ENCODE data around the gene RPL21.
"Not testable (repeated sequence)": the region's sequence is repeated elsewhere in the genome, so short reads cannot be mapped to it uniquely, and the experiment has no call there.

The RPL21 gene

GRCh38 chr13:27211271-27211670 is 40.1 kb upstream of the RPL21 start:
- no peak overlapping the region for H3K4me3 ChIP-seq (ENCODE audit: severe bottlenecking)
- no peak overlapping the region for H3K27ac ChIP-seq (ENCODE audit: poor library complexity, severe bottlenecking)
- H3K4me1 ChIP-seq (ENCODE audit: insufficient read depth, poor library complexity, severe bottlenecking) = no peaks in the 10 kb centered on the region
- no peaks in the 10 kb centered on the region for H3K9me3 ChIP-seq (ENCODE audit: severe bottlenecking)
- H3K36me3 ChIP-seq (ENCODE audit: low read depth) = no peaks in the 10 kb centered on the region
- no peaks in the 10 kb centered on the region for H3K27me3 ChIP-seq (ENCODE audit: insufficient read depth, poor library complexity, severe bottlenecking)
- ATAC-seq (ENCODE audit: low read depth) = no peak
- TF ChIP-seq, protein P1, sequence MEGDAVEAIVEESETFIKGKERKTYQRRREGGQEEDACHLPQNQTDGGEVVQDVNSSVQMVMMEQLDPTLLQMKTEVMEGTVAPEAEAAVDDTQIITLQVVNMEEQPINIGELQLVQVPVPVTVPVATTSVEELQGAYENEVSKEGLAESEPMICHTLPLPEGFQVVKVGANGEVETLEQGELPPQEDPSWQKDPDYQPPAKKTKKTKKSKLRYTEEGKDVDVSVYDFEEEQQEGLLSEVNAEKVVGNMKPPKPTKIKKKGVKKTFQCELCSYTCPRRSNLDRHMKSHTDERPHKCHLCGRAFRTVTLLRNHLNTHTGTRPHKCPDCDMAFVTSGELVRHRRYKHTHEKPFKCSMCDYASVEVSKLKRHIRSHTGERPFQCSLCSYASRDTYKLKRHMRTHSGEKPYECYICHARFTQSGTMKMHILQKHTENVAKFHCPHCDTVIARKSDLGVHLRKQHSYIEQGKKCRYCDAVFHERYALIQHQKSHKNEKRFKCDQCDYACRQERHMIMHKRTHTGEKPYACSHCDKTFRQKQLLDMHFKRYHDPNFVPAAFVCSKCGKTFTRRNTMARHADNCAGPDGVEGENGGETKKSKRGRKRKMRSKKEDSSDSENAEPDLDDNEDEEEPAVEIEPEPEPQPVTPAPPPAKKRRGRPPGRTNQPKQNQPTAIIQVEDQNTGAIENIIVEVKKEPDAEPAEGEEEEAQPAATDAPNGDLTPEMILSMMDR (IDR thresholded peaks at IDR 0.05; ENCODE audit: poor library complexity, severe bottlenecking) = no peak
- no peak for DNase-seq (ENCODE audit: low spot score)

GRCh38 chr13:27211771-27212364 is 39.5 kb upstream of the RPL21 start:
- Histone ChIP-seq H3K27me3 (ENCODE audit: insufficient read depth, poor library complexity, severe bottlenecking) (no peaks in the 10 kb centered on the region), H3K9me3 (ENCODE audit: severe bottlenecking) (no peaks in the 10 kb centered on the region), H3K4me3 (ENCODE audit: severe bottlenecking) (no peak overlapping the region), H3K4me1 (ENCODE audit: insufficient read depth, poor library complexity, severe bottlenecking) (no peaks in the 10 kb centered on the region), H3K27ac (ENCODE audit: poor library complexity, severe bottlenecking) (no peak overlapping the region), H3K36me3 (ENCODE audit: low read depth) (no peaks in the 10 kb centered on the region)
- TF ChIP-seq, protein P1 (IDR thresholded peaks at IDR 0.05; ENCODE audit: poor library complexity, severe bottlenecking) = no peak
- ATAC-seq (ENCODE audit: low read depth) (peak; percentile 74), DNase-seq (ENCODE audit: low spot score) (no peak)

- H3K4me1 ChIP-seq (ENCODE audit: insufficient read depth, poor library complexity, severe bottlenecking); H3K36me3 ChIP-seq (ENCODE audit: low read depth); H3K4me3 ChIP-seq (ENCODE audit: severe bottlenecking); H3K27ac ChIP-seq (ENCODE audit: poor library complexity, severe bottlenecking); DNase-seq (ENCODE audit: low spot score); ATAC-seq (ENCODE audit: low read depth); H3K9me3 ChIP-seq (ENCODE audit: severe bottlenecking); H3K27me3 ChIP-seq (ENCODE audit: insufficient read depth, poor library complexity, severe bottlenecking): not testable (repeated sequence)
Observed at GRCh38 chr13:27213386-27213785, 38.0 kb upstream of the RPL21 start.

- not testable (repeated sequence) for H3K27ac ChIP-seq (ENCODE audit: poor library complexity, severe bottlenecking); H3K4me1 ChIP-seq (ENCODE audit: insufficient read depth, poor library complexity, severe bottlenecking); H3K9me3 ChIP-seq (ENCODE audit: severe bottlenecking); H3K36me3 ChIP-seq (ENCODE audit: low read depth); DNase-seq (ENCODE audit: low spot score); H3K27me3 ChIP-seq (ENCODE audit: insufficient read depth, poor library complexity, severe bottlenecking); ATAC-seq (ENCODE audit: low read depth); H3K4me3 ChIP-seq (ENCODE audit: severe bottlenecking)
Observed at GRCh38 chr13:27217791-27218190, 33.6 kb upstream of the RPL21 start.

GRCh38 chr13:27218861-27219260 is 32.5 kb upstream of the RPL21 start:
- not testable (repeated sequence) for H3K4me3 ChIP-seq (ENCODE audit: severe bottlenecking); H3K36me3 ChIP-seq (ENCODE audit: low read depth); H3K27ac ChIP-seq (ENCODE audit: poor library complexity, severe bottlenecking); DNase-seq (ENCODE audit: low spot score); H3K4me1 ChIP-seq (ENCODE audit: insufficient read depth, poor library complexity, severe bottlenecking); H3K27me3 ChIP-seq (ENCODE audit: insufficient read depth, poor library complexity, severe bottlenecking); ATAC-seq (ENCODE audit: low read depth); H3K9me3 ChIP-seq (ENCODE audit: severe bottlenecking)

DNA sequence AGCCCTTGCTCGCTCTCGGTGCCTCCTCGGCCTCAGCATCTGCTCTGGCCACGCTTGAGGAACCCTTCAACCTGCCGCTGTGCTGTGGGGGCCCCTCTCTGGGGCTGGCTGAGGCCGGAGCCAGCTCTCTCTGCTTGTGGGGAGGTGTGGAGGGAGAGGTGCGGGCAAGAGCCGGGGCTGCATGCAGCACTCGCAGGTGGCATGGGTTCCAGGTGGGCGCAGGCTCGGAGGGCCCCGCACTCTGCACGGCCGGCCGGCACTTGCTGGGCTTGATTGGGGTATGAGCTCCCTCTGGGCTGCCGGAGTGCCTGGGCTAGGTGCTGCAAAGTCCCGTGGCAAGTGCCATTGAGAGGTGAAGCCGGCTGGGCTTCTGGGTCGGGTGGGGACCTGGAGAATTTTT is 31.7 kb upstream of the RPL21 start:
- Histone ChIP-seq H3K36me3 (ENCODE audit: low read depth) (no peaks in the 10 kb centered on the region), H3K27ac (ENCODE audit: poor library complexity, severe bottlenecking) (no peak overlapping the region), H3K4me3 (ENCODE audit: severe bottlenecking) (no peak overlapping the region), H3K9me3 (ENCODE audit: severe bottlenecking) (no peaks in the 10 kb centered on the region), H3K27me3 (ENCODE audit: insufficient read depth, poor library complexity, severe bottlenecking) (no peaks in the 10 kb centered on the region), H3K4me1 (ENCODE audit: insufficient read depth, poor library complexity, severe bottlenecking) (no peaks in the 10 kb centered on the region)
- TF ChIP-seq, protein P1 (IDR thresholded peaks at IDR 0.05; ENCODE audit: poor library complexity, severe bottlenecking) = no peak
- DNase-seq (ENCODE audit: low spot score) (no peak), ATAC-seq (ENCODE audit: low read depth) (no peak)

DNA sequence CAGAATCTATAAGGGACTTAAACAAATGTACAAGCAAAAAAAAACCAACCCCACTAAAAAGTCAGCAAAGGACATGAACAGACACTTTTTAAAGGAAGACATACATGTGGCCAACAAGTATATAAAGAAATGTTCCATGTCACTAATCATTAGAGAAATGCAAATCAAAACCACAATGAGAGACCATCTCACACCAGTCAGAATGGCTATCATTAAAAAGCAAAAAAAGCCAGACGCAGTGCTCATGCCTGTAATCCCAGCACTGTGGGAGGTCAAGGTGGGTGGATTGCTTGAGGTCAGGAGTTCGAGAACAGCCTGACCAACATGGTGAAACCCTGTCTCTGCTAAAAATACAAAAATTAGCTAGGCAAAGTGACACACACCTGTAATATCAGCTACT is 29.3 kb upstream of the RPL21 start:
- not testable (repeated sequence) for H3K4me1 ChIP-seq (ENCODE audit: insufficient read depth, poor library complexity, severe bottlenecking); H3K27me3 ChIP-seq (ENCODE audit: insufficient read depth, poor library complexity, severe bottlenecking); H3K27ac ChIP-seq (ENCODE audit: poor library complexity, severe bottlenecking); H3K36me3 ChIP-seq (ENCODE audit: low read depth); H3K4me3 ChIP-seq (ENCODE audit: severe bottlenecking); H3K9me3 ChIP-seq (ENCODE audit: severe bottlenecking); DNase-seq (ENCODE audit: low spot score); ATAC-seq (ENCODE audit: low read depth)
